K562 (cell line): ENCODE results near the gene APC2. TPM values are rescaled to one million over a fixed set of nuclear protein-coding genes. Genes with fewer than 3 reads are reported as not detected.

ENCODE experiments used
- ATAC-seq: fragments of 200-7000 bp; cut with Tn5 transposase; 3 replicates; pipeline ENCODE4 v1.9.1; 2020; ENCODE audit warnings: moderate library complexity
- BruUV-seq: library from RNA; stranded (reverse); fragments of 400-500 nt; replicated peaks from 2 replicates; lab custom pipeline; 2021; lab: Mats Ljungman, UMichigan
- CTCF ChIA-PET: fragments of 300-600 bp; formaldehyde crosslinking; extraction: SDS; loops from one replicate; lab custom pipeline; 2021; ENCODE audit warnings: low intra/inter-chr PET ratio; lab: Yijun Ruan, JAX
- POLR2A ChIA-PET: fragments of 300-600, 350-650 bp; sonication (Branson Sonifier 250); formaldehyde crosslinking; extraction: SDS; loops from one replicate; lab custom pipeline; 2021; ENCODE audit warnings: antibody characterized with exemption, inconsistent platforms; lab: Yijun Ruan, JAX
- DNase-seq, 4 experiments: peaks; one replicate each; pipeline versions ENCODE4 v3.0.0 to v3.0.0-alpha.2; 2011 to 2018; ENCODE audit warnings: low spot score in 3 of 4, mixed read lengths in 3 of 4; ENCODE audit errors: extremely low read depth in 1 of 4
- FAIRE-seq: peaks from 2 replicates; lab custom pipeline; 2011; peaks lifted over from hg19 to GRCh38; lab: Jason Lieb, UNC
- H2AFZ ChIP-seq: 2 replicates; pipeline ENCODE4 v1.6.0; 2011; ENCODE audit warnings: low read depth, low read length, control low read depth, inconsistent platforms
- H3K27ac ChIP-seq: fragments of 200-600 bp; 3 replicates; pipeline ENCODE4 v1.8.0; 2011; ENCODE audit warnings: low read depth, mild to moderate bottlenecking, control low read depth, inconsistent platforms, low read length, moderate library complexity, mixed read lengths; ENCODE audit errors: extremely low read depth
- H3K27me3 ChIP-seq, 2 experiments: fragments of 300-600 bp in 1 of 2; 2 replicates in 1 of 2; 3 replicates in 1 of 2; pipeline versions ENCODE4 v1.6.0 to v1.8.0; 2011; ENCODE audit warnings: inconsistent platforms in 2 of 2, low read length in 2 of 2, mild to moderate bottlenecking in 1 of 2, mixed read lengths in 1 of 2, moderate library complexity in 1 of 2; ENCODE audit not compliant: control insufficient read depth in 2 of 2, insufficient read depth in 2 of 2
- H3K36me3 ChIP-seq: fragments of 300-600 bp; 3 replicates; pipeline ENCODE4 v1.8.0; 2011; ENCODE audit warnings: mild to moderate bottlenecking, low read length, inconsistent platforms; ENCODE audit not compliant: control insufficient read depth, insufficient read depth
- H3K4me1 ChIP-seq, 2 experiments: fragments of 200-600 bp in 1 of 2; replicated peaks in 1 of 2; 2 replicates in 1 of 2; 3 replicates in 1 of 2; pipeline versions ENCODE4 v1.5.1 to v1.8.0; 2011; ENCODE audit warnings: inconsistent platforms in 2 of 2, low read length in 2 of 2, mild to moderate bottlenecking in 1 of 2, mixed read lengths in 1 of 2, moderate library complexity in 1 of 2; ENCODE audit not compliant: control insufficient read depth in 2 of 2, insufficient read depth in 2 of 2
- H3K4me2 ChIP-seq: 2 replicates; pipeline ENCODE4 v1.6.1; 2011; ENCODE audit warnings: low read length, control low read depth, inconsistent platforms, mixed read lengths; ENCODE audit not compliant: insufficient read depth
- H3K4me3 ChIP-seq: fragments of 200-600 bp; sonication (generic), shearing (Covaris generic); 2 replicates; pipeline ENCODE4 v1.5.1; 2016; ENCODE audit warnings: control low read depth, inconsistent platforms
- H3K79me2 ChIP-seq: fragments of 200-600 bp; 3 replicates; pipeline ENCODE4 v1.8.0; 2011; ENCODE audit warnings: low read length, inconsistent platforms; ENCODE audit not compliant: control insufficient read depth, insufficient read depth
- H3K9ac ChIP-seq, 2 experiments: 2 replicates each; pipeline versions ENCODE4 v1.6.0 to v1.6.1; 2011; ENCODE audit warnings: low read depth in 2 of 2, low read length in 2 of 2, control low read depth in 1 of 2, inconsistent platforms in 1 of 2, mild to moderate bottlenecking in 1 of 2, mixed read lengths in 1 of 2; ENCODE audit not compliant: insufficient read depth in 1 of 2
- H3K9me1 ChIP-seq: one replicate; pipeline ENCODE4 v1.6.0; 2011; ENCODE audit warnings: inconsistent platforms, mild to moderate bottlenecking, low read length, moderate library complexity; ENCODE audit not compliant: control insufficient read depth, insufficient read depth
- H3K9me3 ChIP-seq: replicated peaks from 2 replicates; pipeline ENCODE4 v1.5.1; 2011; ENCODE audit warnings: low read depth, low read length, inconsistent platforms; ENCODE audit not compliant: control insufficient read depth, insufficient read depth
- H4K20me1 ChIP-seq: replicated peaks from 2 replicates; pipeline ENCODE4 v1.6.1; 2011; ENCODE audit warnings: low read length, inconsistent platforms, mixed read lengths; ENCODE audit not compliant: control insufficient read depth, insufficient read depth
- ARID2 ChIP-seq: fragments of 450-650 bp; IDR thresholded peaks from 2 replicates; pipeline ENCODE4 v1.6.1; 2017; ENCODE audit warnings: antibody characterized with exemption, mild to moderate bottlenecking
- CBFA2T3 ChIP-seq: fragments of 450-650 bp; IDR thresholded peaks from 2 replicates; pipeline ENCODE4 v1.6.1; 2017
- ETV5 ChIP-seq: sonication (generic); formaldehyde crosslinking; IDR thresholded peaks from 2 replicates; pipeline ENCODE4 v1.4.0; 2020; ENCODE audit warnings: low read depth, mild to moderate bottlenecking, missing genetic modification reagents
- HNRNPL ChIP-seq: fragments of 200-400 bp; formaldehyde crosslinking; IDR thresholded peaks from 2 replicates; pipeline ENCODE4 v1.6.1; 2017; ENCODE audit warnings: low read depth, mild to moderate bottlenecking, low read length
- ILK ChIP-seq: fragments of 450-650 bp; IDR thresholded peaks from 2 replicates; pipeline ENCODE4 v1.6.1; 2016; ENCODE audit warnings: missing genetic modification characterization, low read depth, mild to moderate bottlenecking, missing compliant biosample characterization, moderate library complexity, borderline replicate concordance
- KAT7 ChIP-seq: sonication (generic); formaldehyde crosslinking; IDR thresholded peaks from 2 replicates; pipeline ENCODE4 v1.8.0; 2022; ENCODE audit warnings: missing genetic modification reagents, mild to moderate bottlenecking, borderline replicate concordance
- MCM7 ChIP-seq, 2 experiments: fragments of 450-650 bp; IDR thresholded peaks; 2 replicates each; pipeline ENCODE4 v1.6.1; 2016 to 2018
- MECOM ChIP-seq: fragments of 250-450 bp; sonication (Bioruptor Pico); IDR thresholded peaks from 2 replicates; pipeline ENCODE4 v1.8.0; 2022; ENCODE audit warnings: inconsistent platforms
- MEF2D ChIP-seq: conservative IDR thresholded peaks from 2 replicates; pipeline ENCODE4 v1.6.1; 2016; ENCODE audit warnings: low read depth, missing genetic modification characterization, missing compliant biosample characterization
- NFE2 ChIP-seq: IDR thresholded peaks from 2 replicates; pipeline ENCODE4 v1.6.1; 2014; ENCODE audit warnings: antibody characterized with exemption, low read depth
- POLR2A ChIP-seq: fragments of 450-650 bp; conservative IDR thresholded peaks from 2 replicates; pipeline ENCODE4 v1.6.1; 2016
- RBFOX2 ChIP-seq: fragments of 200-400 bp; formaldehyde crosslinking; IDR thresholded peaks from 2 replicates; pipeline ENCODE4 v1.6.1; 2017; ENCODE audit warnings: low read depth, mild to moderate bottlenecking, low read length, moderate library complexity
- RBM22 ChIP-seq: fragments of 200-400 bp; formaldehyde crosslinking; IDR thresholded peaks from 2 replicates; pipeline ENCODE4 v1.6.1; 2018; ENCODE audit warnings: low read length, low read depth; ENCODE audit not compliant: poor library complexity, severe bottlenecking
- SOX6 ChIP-seq: fragments of 450-650 bp; IDR thresholded peaks from 2 replicates; pipeline ENCODE4 v1.6.1; 2014; ENCODE audit warnings: mild to moderate bottlenecking
- SP2 ChIP-seq: IDR thresholded peaks from 2 replicates; pipeline ENCODE4 v1.6.1; 2011; ENCODE audit warnings: mild to moderate bottlenecking, low read depth, low read length, moderate library complexity; ENCODE audit not compliant: poor library complexity, severe bottlenecking; ENCODE audit errors: extremely low read depth
- SRSF9 ChIP-seq: fragments of 200-400 bp; formaldehyde crosslinking; IDR thresholded peaks from 2 replicates; pipeline ENCODE4 v1.6.1; 2017; ENCODE audit warnings: low read depth, low read length, borderline replicate concordance
- SUPT5H ChIP-seq: fragments of 450-650 bp; IDR thresholded peaks from 2 replicates; pipeline ENCODE4 v1.6.1; 2016
- TCFL5 ChIP-seq: fragments of 250-450 bp; sonication (Bioruptor Pico); conservative IDR thresholded peaks from 2 replicates; pipeline ENCODE4 v1.6.1; 2021; ENCODE audit warnings: mild to moderate bottlenecking, moderate library complexity, matching md5 sums
- TFAM ChIP-seq: fragments of 250-450 bp; sonication (Bioruptor Pico); conservative IDR thresholded peaks from 2 replicates; pipeline ENCODE4 v1.5.0; 2021; ENCODE audit warnings: mild to moderate bottlenecking, moderate library complexity
- ZNF133 ChIP-seq: fragments of 250-450 bp; sonication (Bioruptor Pico); IDR thresholded peaks from 2 replicates; pipeline ENCODE4 v1.4.0; 2020; ENCODE audit warnings: mild to moderate bottlenecking
- ZNF174 ChIP-seq: fragments of 250-450 bp; sonication (Bioruptor Pico); IDR thresholded peaks from 2 replicates; pipeline ENCODE4 v1.4.0; 2020; ENCODE audit warnings: mild to moderate bottlenecking
- ZNF23 ChIP-seq: fragments of 250-450 bp; sonication (Bioruptor Pico); IDR thresholded peaks from 2 replicates; pipeline ENCODE4 v1.4.0; 2020; ENCODE audit warnings: mild to moderate bottlenecking
- ZNF263 ChIP-seq: sonication (generic); formaldehyde crosslinking; IDR thresholded peaks from 2 replicates; pipeline ENCODE4 v1.8.0; 2022; ENCODE audit warnings: mild to moderate bottlenecking, missing genetic modification reagents, borderline replicate concordance
- ZSCAN29 ChIP-seq: fragments of 450-650 bp; IDR thresholded peaks from 2 replicates; pipeline ENCODE4 v1.6.1; 2017
- WGBS: fragments of 100-300 bp; shearing (Covaris generic); methylation state at CpG from one replicate; pipeline ENCODE4 v1.1.6; 2016; ENCODE audit warnings: low coverage, mixed read lengths; ENCODE audit not compliant: insufficient coverage; ENCODE audit errors: missing lambda C conversion rate; 5-methylcytosine and 5-hydroxymethylcytosine counted together
- in situ Hi-C: fragments of 300-500 bp; cut with MboI; formaldehyde crosslinking; loops from 4 replicates; pipeline ENCODE4 v1.15.0; 2018; ENCODE audit warnings: inconsistent platforms, mixed read lengths
- intact Hi-C: fragments of 100-400 bp; cut with micrococcal nuclease; formaldehyde crosslinking; loops from 2 replicates; pipeline ENCODE4 v1.14.2; 2022
- polyA plus RNA-seq, 8 experiments: library from polyadenylated mRNA; depleted of rRNA in 4 of 8; stranded (reverse) in 5 of 8; unstranded in 3 of 8; fragments of >200 nt; fragmentation: Nextera tagmentation in 2 of 8; fragmentation: Illumina TruSeq in 1 of 8; extraction: Ambion mirVana in 2 of 8; extraction: Trizol in 1 of 8; gene quantifications; 2 replicates each; pipeline versions ENCODE4 v1.2.1 to v1.2.3, GENCODE V29; 2011 to 2014; ENCODE audit warnings: inconsistent platforms in 1 of 8, missing spikeins in 1 of 8
- total RNA-seq, 7 experiments: library from RNA; depleted of rRNA in 6 of 7; stranded (reverse); fragments of >200 nt in 6 of 7; fragmentation: Illumina TruSeq in 2 of 7; extraction: Trizol in 2 of 7; gene quantifications; 2 replicates each; pipeline versions ENCODE4 v1.2.1 to v1.2.3, GENCODE V29; 2011 to 2021; ENCODE audit warnings: low replicate concordance in 1 of 7
- TF ChIP-seq, protein P1 (sequence below): fragments of 450-650 bp; formaldehyde crosslinking; IDR thresholded peaks from 2 replicates; pipeline ENCODE4 v1.4.0; 2020; ENCODE audit warnings: mild to moderate bottlenecking, moderate library complexity

The APC2 gene
- total and polyA plus RNA-seq, 9 of the 15 experiments (the other 6 are each of a cell fraction or from before 2014, with no cell fraction given), result 0.01 to 0.40 (median 0.05) TPM; not detected in 3

DNA sequence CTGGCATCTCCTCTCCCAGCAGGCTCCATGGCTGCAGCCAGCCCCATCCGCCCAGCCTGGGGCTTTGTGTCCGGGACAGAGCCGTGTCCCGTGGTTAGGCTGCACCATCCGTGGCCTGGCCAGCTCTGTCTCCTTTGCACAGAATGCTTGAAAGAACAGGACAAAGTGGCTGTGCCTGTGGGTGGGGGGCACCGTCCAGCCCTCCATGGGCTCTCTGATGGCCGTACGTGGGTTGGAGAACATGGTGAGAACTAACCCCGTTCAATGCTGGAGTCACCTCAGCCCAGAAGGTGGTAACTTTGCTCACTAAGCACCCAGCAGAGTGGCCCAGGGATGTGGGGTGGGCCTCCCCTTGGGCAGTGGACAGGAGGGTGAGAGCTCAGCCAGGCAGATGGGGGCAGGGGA is 8.9 kb upstream of the APC2 start (continued):
- no peak for TF ChIP-seq TCFL5 (CRISPR knock-in tag)
- TF ChIP-seq ZNF263 (CRISPR knock-in tag), result no peak
- peak; percentile 60 for TF ChIP-seq RBFOX2
- no peak for TF ChIP-seq ARID2
- peak; percentile 31; the same call in 1 of the 2 replicates for TF ChIP-seq POLR2A
- TF ChIP-seq NFE2, result no peak
- TF ChIP-seq ZNF174, result no peak
- no peak for TF ChIP-seq SOX6
- TF ChIP-seq HNRNPL, result no peak
- no peak for TF ChIP-seq ZNF23 (CRISPR knock-in tag)
- TF ChIP-seq, all 486 proteins: peak for 6

DNA sequence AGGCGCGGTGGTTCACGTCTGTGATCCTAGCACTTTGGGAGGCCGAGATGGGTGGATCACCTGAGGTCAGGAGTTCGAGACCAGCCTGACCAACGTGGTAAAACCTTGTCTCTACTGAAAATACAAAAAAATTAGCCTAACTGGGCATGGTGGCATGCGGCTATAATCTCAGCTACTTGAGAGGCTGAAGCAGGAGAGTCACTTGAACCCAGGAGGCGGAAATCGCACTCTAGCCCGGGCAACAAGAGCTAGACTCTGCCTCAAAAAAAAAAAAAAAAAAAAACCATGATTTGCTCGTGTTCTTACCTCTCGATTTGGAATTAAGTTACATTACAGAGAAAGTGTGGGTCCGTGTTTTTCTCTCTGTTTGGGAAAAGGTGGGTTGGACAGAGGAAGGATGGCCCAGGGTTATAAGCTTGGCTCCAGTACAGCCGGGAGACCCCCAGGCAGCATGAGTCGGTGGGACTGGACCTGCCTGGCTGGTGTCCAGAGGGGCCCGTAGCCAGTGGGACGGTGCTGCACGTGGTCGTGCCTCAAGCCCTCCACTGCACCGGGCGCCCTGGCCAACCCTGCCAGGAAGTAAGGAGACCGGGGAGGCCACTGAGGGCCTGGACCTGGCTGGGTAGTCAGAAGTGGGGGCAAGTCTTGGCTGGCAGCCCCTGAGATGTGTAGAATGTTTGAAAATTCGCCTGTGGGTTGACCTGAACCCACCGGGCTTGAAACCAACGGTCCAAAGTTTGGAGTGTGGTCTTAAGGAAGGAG is 8.1 kb upstream of the APC2 start:
- FAIRE-seq (no peak), DNase-seq (no peak), ATAC-seq (no peak)
- Histone ChIP-seq H3K27me3 (no peaks in the 10 kb centered on the region; a peak in 1 of 5 replicates), H2AFZ (no peak overlapping the region), H3K79me2 (peaks cover 46% of the 10 kb centered on the region), H3K4me1 (peaks cover 40 to 91% of the 10 kb centered on the region in 2 experiments), H3K27ac (peak overlapping the region; percentile 73), H4K20me1 (peaks cover 28% of the 10 kb centered on the region), H3K9me3 (no peaks in the 10 kb centered on the region), H3K9ac (peak overlapping the region; percentile 47 to 100), H3K4me3 (no peak overlapping the region), H3K36me3 (peaks cover 38% of the 10 kb centered on the region), H3K4me2 (peak overlapping the region; percentile 48; the same call in 1 of the 2 replicates), H3K9me1 (no peaks in the 10 kb centered on the region)
- intact Hi-C loops, result loop anchor here (10.0 kb wide), 1 partner anchor 167 kb away; the partner anchor contains the start of gene FAM174C
- BruUV-seq, result no TSS peak
- in situ Hi-C loops, result no loop called here
- ChIA-PET CTCF (no interaction called here), POLR2A (interaction anchor here (0.6 to 1.9 kb wide), 5 partner anchors 9 to 124 kb away, joined by 3 to 9 read pairs (median 3); no protein-coding TSS in a partner anchor)
- WGBS, result 68% methylated on average over 23 of the region's 25 CpGs
- TF ChIP-seq RBM22, result peak; percentile 77
- no peak for TF ChIP-seq MECOM
- TF ChIP-seq SRSF9, result no peak
- peak; percentile 46; the same call in 1 of the 2 replicates for TF ChIP-seq SUPT5H
- no peak for TF ChIP-seq ZNF133
- TF ChIP-seq TFAM, result no peak
- no peak for TF ChIP-seq SP2
- TF ChIP-seq ILK (tag), result no peak
- TF ChIP-seq MEF2D, result no peak
- no peak for TF ChIP-seq MCM7 (IDR thresholded peaks at IDR 0.05)
- TF ChIP-seq, protein P1, sequence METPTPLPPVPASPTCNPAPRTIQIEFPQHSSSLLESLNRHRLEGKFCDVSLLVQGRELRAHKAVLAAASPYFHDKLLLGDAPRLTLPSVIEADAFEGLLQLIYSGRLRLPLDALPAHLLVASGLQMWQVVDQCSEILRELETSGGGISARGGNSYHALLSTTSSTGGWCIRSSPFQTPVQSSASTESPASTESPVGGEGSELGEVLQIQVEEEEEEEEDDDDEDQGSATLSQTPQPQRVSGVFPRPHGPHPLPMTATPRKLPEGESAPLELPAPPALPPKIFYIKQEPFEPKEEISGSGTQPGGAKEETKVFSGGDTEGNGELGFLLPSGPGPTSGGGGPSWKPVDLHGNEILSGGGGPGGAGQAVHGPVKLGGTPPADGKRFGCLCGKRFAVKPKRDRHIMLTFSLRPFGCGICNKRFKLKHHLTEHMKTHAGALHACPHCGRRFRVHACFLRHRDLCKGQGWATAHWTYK (CRISPR knock-in tag), result no peak
- TF ChIP-seq KAT7 (CRISPR knock-in tag), result no peak
- TF ChIP-seq ETV5 (CRISPR knock-in tag), result no peak
- TF ChIP-seq CBFA2T3, result no peak
- no peak for TF ChIP-seq ZSCAN29
